ENCODE results near the gene XPOT. TPM values are rescaled to one million over a fixed set of nuclear protein-coding genes. Genes with fewer than 3 reads are reported as not detected.

XPOT gene
- total RNA-seq, 4 donors from 2014 or later, result 25.3 to 32.5 (median 29.6) TPM

DNA sequence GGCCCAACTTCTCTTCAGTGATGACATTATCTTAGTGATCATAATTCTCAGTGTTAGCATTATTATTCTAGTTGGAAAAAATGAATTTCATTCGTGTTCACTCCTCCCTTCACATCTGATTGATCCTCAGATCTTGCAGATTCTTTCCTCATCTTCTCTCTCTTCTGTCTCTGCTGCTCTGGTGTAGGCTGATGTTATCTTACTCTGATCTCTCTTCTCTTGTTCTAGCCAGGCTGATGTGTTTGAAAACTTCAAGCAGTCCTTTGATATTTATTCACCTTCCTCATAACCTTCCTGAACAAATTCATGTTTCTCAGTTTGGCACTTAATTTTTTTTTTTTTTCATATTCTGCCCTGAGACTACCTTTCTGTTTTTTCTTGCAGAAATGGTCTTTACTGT, 42.1 kb downstream of the XPOT start:
- 57 to 75% methylated on average over 1 of the region's 1 CpG for WGBS, 2 donors
- TF ChIP-seq POLR2A (IDR thresholded peaks at IDR 0.05), result no peak
- TF ChIP-seq, protein P1, sequence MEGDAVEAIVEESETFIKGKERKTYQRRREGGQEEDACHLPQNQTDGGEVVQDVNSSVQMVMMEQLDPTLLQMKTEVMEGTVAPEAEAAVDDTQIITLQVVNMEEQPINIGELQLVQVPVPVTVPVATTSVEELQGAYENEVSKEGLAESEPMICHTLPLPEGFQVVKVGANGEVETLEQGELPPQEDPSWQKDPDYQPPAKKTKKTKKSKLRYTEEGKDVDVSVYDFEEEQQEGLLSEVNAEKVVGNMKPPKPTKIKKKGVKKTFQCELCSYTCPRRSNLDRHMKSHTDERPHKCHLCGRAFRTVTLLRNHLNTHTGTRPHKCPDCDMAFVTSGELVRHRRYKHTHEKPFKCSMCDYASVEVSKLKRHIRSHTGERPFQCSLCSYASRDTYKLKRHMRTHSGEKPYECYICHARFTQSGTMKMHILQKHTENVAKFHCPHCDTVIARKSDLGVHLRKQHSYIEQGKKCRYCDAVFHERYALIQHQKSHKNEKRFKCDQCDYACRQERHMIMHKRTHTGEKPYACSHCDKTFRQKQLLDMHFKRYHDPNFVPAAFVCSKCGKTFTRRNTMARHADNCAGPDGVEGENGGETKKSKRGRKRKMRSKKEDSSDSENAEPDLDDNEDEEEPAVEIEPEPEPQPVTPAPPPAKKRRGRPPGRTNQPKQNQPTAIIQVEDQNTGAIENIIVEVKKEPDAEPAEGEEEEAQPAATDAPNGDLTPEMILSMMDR (IDR thresholded peaks at IDR 0.05), result no peak
- DNase-seq (ENCODE audit: low spot score in 2 of 2), result no peak
- no peak overlapping the region for H3K4me3 ChIP-seq (ENCODE audit: low read depth, poor library complexity, severe bottlenecking)
- intact Hi-C loops (cut with DNase I; ENCODE audit: low total_unique reads), result no loop called here

- DNase-seq (ENCODE audit: low spot score in 2 of 2), result no peak
- 83 to 86% methylated on average over 2 of the region's 2 CpGs for WGBS, 2 donors
- intact Hi-C loops (cut with DNase I; ENCODE audit: low total_unique reads), result no loop called here
- no peak for TF ChIP-seq POLR2A (IDR thresholded peaks at IDR 0.05)
- H3K4me3 ChIP-seq (ENCODE audit: low read depth, poor library complexity, severe bottlenecking), result no peak overlapping the region
Observed at GRCh38 chr12:64450057-64450640, 46.0 kb downstream of the XPOT start.

- H3K4me3 ChIP-seq (ENCODE audit: low read depth, poor library complexity, severe bottlenecking), result no peak overlapping the region
- 27 to 30% methylated on average over 8 of the region's 8 CpGs for WGBS, 2 donors
- intact Hi-C loops (cut with DNase I; ENCODE audit: low total_unique reads), result no loop called here
- DNase-seq (ENCODE audit: low spot score in 2 of 2), result no peak
- no peak for TF ChIP-seq POLR2A (IDR thresholded peaks at IDR 0.05)
- TF ChIP-seq, protein P1 (IDR thresholded peaks at IDR 0.05), result no peak
Observed at GRCh38 chr12:64450711-64451486, 46.7 kb downstream of the XPOT start.

GRCh38 chr12:64451687-64452558, 47.7 kb downstream of the XPOT start, which contains the start of gene TBK1:
TBK1 (plus strand) TSS chr12:64452120; CDS start chr12:64455871, 3,751 bp downstream.
- intact Hi-C loops (cut with DNase I; ENCODE audit: low total_unique reads), result no loop called here
- peak in 1 of 2 donors; percentile 49 for TF ChIP-seq POLR2A (IDR thresholded peaks at IDR 0.05)
- TF ChIP-seq, protein P1 (IDR thresholded peaks at IDR 0.05), result no peak
- 0% methylated on average over 18 to 39 of the region's 94 CpGs for WGBS, 2 donors
- peak; percentile 82 to 97 for DNase-seq (ENCODE audit: low spot score in 2 of 2)
- H3K4me3 ChIP-seq (ENCODE audit: low read depth, poor library complexity, severe bottlenecking), result peak within 1 kb of the TSS; percentile 91

- WGBS, 2 donors, result 0 to 1% methylated on average over 16 of the region's 16 CpGs
- DNase-seq (ENCODE audit: low spot score in 2 of 2), result peak in 1 of 2 donors; percentile 37
- H3K4me3 ChIP-seq (ENCODE audit: low read depth, poor library complexity, severe bottlenecking), result peak overlapping the region; percentile 91
- intact Hi-C loops (cut with DNase I; ENCODE audit: low total_unique reads), result no loop called here
- TF ChIP-seq, protein P1 (IDR thresholded peaks at IDR 0.05), result no peak
- no peak for TF ChIP-seq POLR2A (IDR thresholded peaks at IDR 0.05)
Observed at GRCh38 chr12:64452559-64453329, 48.6 kb downstream of the XPOT start.

Data from lower leg skin (tissue), 4 donors.